HG02840 (cell line): ENCODE results near the gene PCDHA5.
"Not testable (repeated sequence)": the region's sequence is repeated elsewhere in the genome, so short reads cannot be mapped to it uniquely, and the experiment has no call there.

ENCODE experiments used
- ATAC-seq: cut with Tn5 transposase; IDR thresholded peaks from one replicate; pipeline ENCODE4 v1.9.1; 2021; ENCODE audit warnings: mild to moderate bottlenecking, moderate library complexity, moderate number of reproducible peaks; ENCODE audit not compliant: unreplicated experiment, low FRiP score

Gene PCDHA5

GRCh38 chr5:140822969-140823368 lies 1.6 kb downstream of the PCDHA5 start:
- not testable (repeated sequence) for ATAC-seq

GRCh38 chr5:140823475-140823874 lies 2.1 kb downstream of the PCDHA5 start:
- ATAC-seq = no peak

- ATAC-seq = no peak
These were observed 6.4 kb downstream of the PCDHA5 start, which contains the start of gene PCDHA6 for GRCh38 chr5:140827704-140828361. TSS of gene PCDHA6 (plus strand) at chr5:140827960. CDS start at chr5:140828092, 132 bp downstream.

- ATAC-seq = no peak
These were observed 6.9 kb downstream of the PCDHA5 start for GRCh38 chr5:140828362-140828737.

- ATAC-seq = not testable (repeated sequence)
These were observed 8.4 kb downstream of the PCDHA5 start for GRCh38 chr5:140829511-140830501.

GRCh38 chr5:140833993-140834392 lies 12.6 kb downstream of the PCDHA5 start, which contains the start of gene PCDHA7:
TSS of gene PCDHA7 (plus strand) at chr5:140834269. CDS start at chr5:140834384, 115 bp downstream.
- no peak for ATAC-seq

GRCh38 chr5:140834439-140835008 lies 13.1 kb downstream of the PCDHA5 start:
- ATAC-seq = not testable (repeated sequence)

- ATAC-seq = no peak
These were observed 14.5 kb downstream of the PCDHA5 start for GRCh38 chr5:140835622-140836510.

- ATAC-seq = no peak
These were observed 19.9 kb downstream of the PCDHA5 start, which contains the start of gene PCDHA8 for GRCh38 chr5:140840978-140841962. TSS of gene PCDHA8 (plus strand) at chr5:140841187. CDS start at chr5:140841322, 135 bp downstream.

GRCh38 chr5:140842798-140843733 lies 21.7 kb downstream of the PCDHA5 start:
- ATAC-seq = no peak

GRCh38 chr5:140848139-140849102 lies 27.0 kb downstream of the PCDHA5 start, which contains the start of gene PCDHA9:
TSS of gene PCDHA9 (plus strand) at chr5:140848382. CDS start at chr5:140848496, 114 bp downstream.
- ATAC-seq = not testable (repeated sequence)

GRCh38 chr5:140849831-140850634 lies 28.6 kb downstream of the PCDHA5 start:
- not testable (repeated sequence) for ATAC-seq

GRCh38 chr5:140855772-140856674 lies 34.6 kb downstream of the PCDHA5 start, which contains the start of gene PCDHA10:
TSS of gene PCDHA10 (plus strand) at chr5:140855897. CDS start at chr5:140856049, 152 bp downstream.
- ATAC-seq = no peak
